ENCODE results near the gene FIGNL1. TPM values are rescaled to one million over a fixed set of nuclear protein-coding genes. Genes with fewer than 3 reads are reported as not detected.
"Not testable (repeated sequence)": the region's sequence is repeated elsewhere in the genome, so short reads cannot be mapped to it uniquely, and the experiment has no call there.

The FIGNL1 gene
- total RNA-seq, 1 experiment from 2014 or later = 6.4 TPM

DNA sequence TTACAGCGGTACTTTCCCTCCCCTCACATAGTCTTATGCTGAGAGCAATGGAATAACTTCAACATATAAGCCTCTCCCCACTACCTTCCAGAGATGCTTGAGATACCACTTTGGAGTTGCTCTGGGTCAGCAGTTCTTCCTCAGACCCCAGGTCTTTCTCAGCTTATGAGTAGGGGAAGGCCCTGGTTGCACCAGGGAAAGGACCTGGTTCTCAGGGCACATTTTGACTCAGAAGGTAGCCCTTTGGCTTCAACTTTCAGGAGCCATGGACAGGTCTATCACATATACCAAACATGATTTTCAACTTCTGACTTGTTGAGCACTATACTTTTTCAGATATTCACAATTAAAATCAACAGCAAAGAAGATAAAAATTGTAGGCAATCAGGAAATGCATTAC is 11.5 kb upstream of the FIGNL1 start (continued):
- TF ChIP-seq, protein P1, sequence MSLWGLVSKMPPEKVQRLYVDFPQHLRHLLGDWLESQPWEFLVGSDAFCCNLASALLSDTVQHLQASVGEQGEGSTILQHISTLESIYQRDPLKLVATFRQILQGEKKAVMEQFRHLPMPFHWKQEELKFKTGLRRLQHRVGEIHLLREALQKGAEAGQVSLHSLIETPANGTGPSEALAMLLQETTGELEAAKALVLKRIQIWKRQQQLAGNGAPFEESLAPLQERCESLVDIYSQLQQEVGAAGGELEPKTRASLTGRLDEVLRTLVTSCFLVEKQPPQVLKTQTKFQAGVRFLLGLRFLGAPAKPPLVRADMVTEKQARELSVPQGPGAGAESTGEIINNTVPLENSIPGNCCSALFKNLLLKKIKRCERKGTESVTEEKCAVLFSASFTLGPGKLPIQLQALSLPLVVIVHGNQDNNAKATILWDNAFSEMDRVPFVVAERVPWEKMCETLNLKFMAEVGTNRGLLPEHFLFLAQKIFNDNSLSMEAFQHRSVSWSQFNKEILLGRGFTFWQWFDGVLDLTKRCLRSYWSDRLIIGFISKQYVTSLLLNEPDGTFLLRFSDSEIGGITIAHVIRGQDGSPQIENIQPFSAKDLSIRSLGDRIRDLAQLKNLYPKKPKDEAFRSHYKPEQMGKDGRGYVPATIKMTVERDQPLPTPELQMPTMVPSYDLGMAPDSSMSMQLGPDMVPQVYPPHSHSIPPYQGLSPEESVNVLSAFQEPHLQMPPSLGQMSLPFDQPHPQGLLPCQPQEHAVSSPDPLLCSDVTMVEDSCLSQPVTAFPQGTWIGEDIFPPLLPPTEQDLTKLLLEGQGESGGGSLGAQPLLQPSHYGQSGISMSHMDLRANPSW (CRISPR knock-in tag; conservative IDR thresholded peaks at IDR 0.05; ENCODE audit: low read depth) = no peak
- TF ChIP-seq GRHL2 (CRISPR knock-in tag; IDR thresholded peaks at IDR 0.05; ENCODE audit: insufficient replicate concordance, severe bottlenecking) (no peak), NFATC4 (CRISPR knock-in tag; IDR thresholded peaks at IDR 0.05) (no peak)

DNA sequence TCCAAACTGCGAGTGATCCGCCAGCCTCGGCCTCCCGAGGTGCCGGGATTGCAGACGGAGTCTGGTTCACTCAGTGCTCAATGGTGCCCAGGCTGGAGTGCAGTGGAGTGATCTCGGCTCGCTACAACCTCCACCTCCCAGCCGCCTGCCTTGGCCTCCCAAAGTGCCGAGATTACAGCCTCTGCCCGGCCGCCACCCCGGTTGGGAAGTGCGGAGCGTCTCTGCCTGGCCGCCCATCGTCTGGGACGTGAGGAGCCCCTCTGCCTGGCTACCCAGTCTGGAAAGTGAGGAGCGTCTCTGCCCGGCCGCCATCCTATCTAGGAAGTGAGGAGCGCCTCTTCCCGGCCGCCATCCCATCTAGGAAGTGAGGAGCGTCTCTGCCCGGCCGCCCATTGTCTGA is 9.0 kb upstream of the FIGNL1 start:
- CTCF ChIA-PET; H3K27me3 Mint-ChIP-seq (ENCODE audit: low read depth); H3K27ac Mint-ChIP-seq; ATAC-seq; POLR2A ChIA-PET; H3K4me3 Mint-ChIP-seq; H3K4me1 Mint-ChIP-seq; DNase-seq (ENCODE audit: low spot score): not testable (repeated sequence)
- Mint-ChIP-seq H3K9me3 (peaks cover 20% of the 10 kb centered on the region), H3K36me3 (peaks cover 14% of the 10 kb centered on the region)

DNA sequence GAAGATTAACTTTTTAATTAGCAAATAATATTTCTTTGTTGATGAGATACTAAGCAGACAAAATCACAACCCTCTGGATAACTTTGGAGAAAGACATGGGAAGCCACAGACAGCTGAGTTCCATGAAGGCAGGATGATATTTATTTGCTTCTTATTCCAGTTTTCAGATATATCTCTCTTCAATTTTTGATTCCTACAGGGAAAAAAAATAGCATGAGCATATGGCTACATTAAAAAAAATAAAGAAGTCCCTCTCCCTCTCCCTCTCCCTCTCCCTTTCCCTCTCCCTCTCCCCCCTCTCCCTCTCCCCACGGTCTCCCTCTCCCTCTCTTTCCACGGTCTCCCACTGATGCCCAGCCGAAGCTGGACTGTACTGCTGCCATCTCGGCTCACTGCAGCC is 8.5 kb upstream of the FIGNL1 start:
- Mint-ChIP-seq H3K36me3 (peaks cover 14% of the 10 kb centered on the region), H3K9me3 (peaks cover 20% of the 10 kb centered on the region)
- H3K4me1 Mint-ChIP-seq; CTCF ChIA-PET; H3K27me3 Mint-ChIP-seq (ENCODE audit: low read depth); DNase-seq (ENCODE audit: low spot score); POLR2A ChIA-PET; ATAC-seq; H3K27ac Mint-ChIP-seq; H3K4me3 Mint-ChIP-seq: not testable (repeated sequence)

DNA sequence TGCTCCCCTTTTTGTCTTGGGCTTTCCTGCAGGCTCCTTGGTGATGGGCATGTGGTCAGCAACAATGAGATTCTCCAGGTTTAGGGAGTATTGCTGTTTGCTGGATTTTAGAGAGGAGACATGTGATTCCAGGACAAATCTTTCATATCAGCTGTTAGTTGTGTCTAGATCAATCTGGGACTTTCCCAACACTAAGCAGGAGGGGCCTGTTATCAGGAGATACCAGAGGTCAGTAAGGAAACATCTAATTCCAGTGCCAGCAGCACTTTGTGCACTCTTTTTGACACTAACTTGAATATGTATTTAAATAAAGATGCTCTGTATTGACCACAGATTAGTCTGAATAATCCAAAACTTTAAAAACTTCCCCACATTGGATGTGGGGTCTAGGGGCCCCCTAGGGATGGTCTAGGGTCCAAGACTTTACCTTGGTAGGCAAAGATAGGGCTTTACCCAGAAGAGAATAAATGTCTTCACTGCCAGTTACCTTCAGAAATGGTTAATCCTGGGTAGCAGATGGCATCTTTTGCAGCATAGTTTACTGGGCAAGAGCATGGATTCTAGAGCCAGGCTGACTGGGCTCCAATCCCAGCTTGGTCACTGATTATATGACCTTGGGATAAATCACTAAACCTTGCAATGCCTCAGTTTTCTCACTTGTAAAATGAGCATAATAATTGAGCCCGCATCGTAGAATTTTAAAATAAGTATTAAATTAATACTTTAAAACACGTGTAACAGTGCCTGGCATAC is 6.4 kb upstream of the FIGNL1 start:
- H3K4me3 Mint-ChIP-seq = no peak overlapping the region
- DNase-seq (ENCODE audit: low spot score) (no peak), ATAC-seq (no peak)
- peaks cover 5% of the 10 kb centered on the region for H3K27me3 Mint-ChIP-seq (ENCODE audit: low read depth)
- H3K4me1 Mint-ChIP-seq = 0 out of 2 replicates have a peak, but pooled peaks cover 3% of the 10 kb centered on the region
- peaks cover 14% of the 10 kb centered on the region for H3K36me3 Mint-ChIP-seq
- no peak overlapping the region for H3K27ac Mint-ChIP-seq
- H3K9me3 Mint-ChIP-seq = peaks cover 19% of the 10 kb centered on the region
- POLR2A ChIA-PET = no interaction called here
- CTCF ChIA-PET = no interaction called here
- TF ChIP-seq ZNF317 (CRISPR knock-in tag; IDR thresholded peaks at IDR 0.05; ENCODE audit: borderline replicate concordance, low read depth) (no peak), KAT7 (CRISPR knock-in tag; IDR thresholded peaks at IDR 0.05; ENCODE audit: borderline replicate concordance) (no peak), TCF7 (CRISPR knock-in tag; IDR thresholded peaks at IDR 0.05; ENCODE audit: low read depth) (no peak), FOXJ3 (CRISPR knock-in tag; IDR thresholded peaks at IDR 0.05; ENCODE audit: borderline replicate concordance) (no peak), TEAD1 (CRISPR knock-in tag; IDR thresholded peaks at IDR 0.05) (no peak), SMAD3 (CRISPR knock-in tag; IDR thresholded peaks at IDR 0.05; ENCODE audit: borderline replicate concordance) (no peak), JAZF1 (CRISPR knock-in tag; IDR thresholded peaks at IDR 0.05) (no peak), FOXK1 (CRISPR knock-in tag; IDR thresholded peaks at IDR 0.05) (no peak)
- TF ChIP-seq, protein P2, sequence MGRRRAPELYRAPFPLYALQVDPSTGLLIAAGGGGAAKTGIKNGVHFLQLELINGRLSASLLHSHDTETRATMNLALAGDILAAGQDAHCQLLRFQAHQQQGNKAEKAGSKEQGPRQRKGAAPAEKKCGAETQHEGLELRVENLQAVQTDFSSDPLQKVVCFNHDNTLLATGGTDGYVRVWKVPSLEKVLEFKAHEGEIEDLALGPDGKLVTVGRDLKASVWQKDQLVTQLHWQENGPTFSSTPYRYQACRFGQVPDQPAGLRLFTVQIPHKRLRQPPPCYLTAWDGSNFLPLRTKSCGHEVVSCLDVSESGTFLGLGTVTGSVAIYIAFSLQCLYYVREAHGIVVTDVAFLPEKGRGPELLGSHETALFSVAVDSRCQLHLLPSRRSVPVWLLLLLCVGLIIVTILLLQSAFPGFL (CRISPR knock-in tag; IDR thresholded peaks at IDR 0.05; ENCODE audit: borderline replicate concordance) = no peak
- TF ChIP-seq, protein P3, sequence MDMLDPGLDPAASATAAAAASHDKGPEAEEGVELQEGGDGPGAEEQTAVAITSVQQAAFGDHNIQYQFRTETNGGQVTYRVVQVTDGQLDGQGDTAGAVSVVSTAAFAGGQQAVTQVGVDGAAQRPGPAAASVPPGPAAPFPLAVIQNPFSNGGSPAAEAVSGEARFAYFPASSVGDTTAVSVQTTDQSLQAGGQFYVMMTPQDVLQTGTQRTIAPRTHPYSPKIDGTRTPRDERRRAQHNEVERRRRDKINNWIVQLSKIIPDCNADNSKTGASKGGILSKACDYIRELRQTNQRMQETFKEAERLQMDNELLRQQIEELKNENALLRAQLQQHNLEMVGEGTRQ (CRISPR knock-in tag; IDR thresholded peaks at IDR 0.05) = no peak
- TF ChIP-seq, protein P4, sequence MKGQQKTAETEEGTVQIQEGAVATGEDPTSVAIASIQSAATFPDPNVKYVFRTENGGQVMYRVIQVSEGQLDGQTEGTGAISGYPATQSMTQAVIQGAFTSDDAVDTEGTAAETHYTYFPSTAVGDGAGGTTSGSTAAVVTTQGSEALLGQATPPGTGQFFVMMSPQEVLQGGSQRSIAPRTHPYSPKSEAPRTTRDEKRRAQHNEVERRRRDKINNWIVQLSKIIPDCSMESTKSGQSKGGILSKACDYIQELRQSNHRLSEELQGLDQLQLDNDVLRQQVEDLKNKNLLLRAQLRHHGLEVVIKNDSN (CRISPR knock-in tag; IDR thresholded peaks at IDR 0.05) = no peak
- TF ChIP-seq, protein P5, sequence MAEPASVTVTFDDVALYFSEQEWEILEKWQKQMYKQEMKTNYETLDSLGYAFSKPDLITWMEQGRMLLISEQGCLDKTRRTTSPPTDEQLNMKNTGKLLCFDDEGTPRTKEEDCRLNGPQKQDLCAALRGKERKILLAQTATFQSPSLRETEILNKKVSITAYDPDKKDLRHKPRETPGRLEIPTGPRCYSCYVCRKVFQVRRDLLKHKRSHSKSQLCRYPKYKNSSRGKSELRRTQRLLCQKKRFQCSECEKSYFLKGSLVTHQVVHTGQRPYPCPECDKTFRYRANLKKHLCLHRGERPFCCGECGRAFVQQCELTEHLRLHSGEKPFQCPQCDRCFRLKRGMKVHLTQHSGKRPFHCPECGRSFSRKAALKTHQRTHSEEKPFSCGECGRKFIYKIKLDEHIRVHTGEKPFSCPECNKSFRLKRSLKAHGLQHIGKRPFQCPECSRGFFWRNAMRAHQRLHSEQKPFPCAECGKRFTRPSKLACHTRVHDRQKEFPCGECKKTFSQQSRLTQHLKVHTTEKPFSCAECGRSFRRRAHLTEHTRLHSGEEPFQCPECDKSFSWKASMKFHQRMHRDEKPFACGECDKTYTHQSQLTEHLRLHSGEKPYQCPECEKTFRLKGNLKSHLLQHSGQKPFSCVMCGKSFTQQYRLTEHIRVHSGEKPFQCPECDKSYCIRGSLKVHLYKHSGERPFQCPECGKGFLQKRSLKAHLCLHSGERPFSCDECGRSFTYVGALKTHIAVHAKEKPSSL (CRISPR knock-in tag; conservative IDR thresholded peaks at IDR 0.05) = no peak
- TF ChIP-seq, protein P6, sequence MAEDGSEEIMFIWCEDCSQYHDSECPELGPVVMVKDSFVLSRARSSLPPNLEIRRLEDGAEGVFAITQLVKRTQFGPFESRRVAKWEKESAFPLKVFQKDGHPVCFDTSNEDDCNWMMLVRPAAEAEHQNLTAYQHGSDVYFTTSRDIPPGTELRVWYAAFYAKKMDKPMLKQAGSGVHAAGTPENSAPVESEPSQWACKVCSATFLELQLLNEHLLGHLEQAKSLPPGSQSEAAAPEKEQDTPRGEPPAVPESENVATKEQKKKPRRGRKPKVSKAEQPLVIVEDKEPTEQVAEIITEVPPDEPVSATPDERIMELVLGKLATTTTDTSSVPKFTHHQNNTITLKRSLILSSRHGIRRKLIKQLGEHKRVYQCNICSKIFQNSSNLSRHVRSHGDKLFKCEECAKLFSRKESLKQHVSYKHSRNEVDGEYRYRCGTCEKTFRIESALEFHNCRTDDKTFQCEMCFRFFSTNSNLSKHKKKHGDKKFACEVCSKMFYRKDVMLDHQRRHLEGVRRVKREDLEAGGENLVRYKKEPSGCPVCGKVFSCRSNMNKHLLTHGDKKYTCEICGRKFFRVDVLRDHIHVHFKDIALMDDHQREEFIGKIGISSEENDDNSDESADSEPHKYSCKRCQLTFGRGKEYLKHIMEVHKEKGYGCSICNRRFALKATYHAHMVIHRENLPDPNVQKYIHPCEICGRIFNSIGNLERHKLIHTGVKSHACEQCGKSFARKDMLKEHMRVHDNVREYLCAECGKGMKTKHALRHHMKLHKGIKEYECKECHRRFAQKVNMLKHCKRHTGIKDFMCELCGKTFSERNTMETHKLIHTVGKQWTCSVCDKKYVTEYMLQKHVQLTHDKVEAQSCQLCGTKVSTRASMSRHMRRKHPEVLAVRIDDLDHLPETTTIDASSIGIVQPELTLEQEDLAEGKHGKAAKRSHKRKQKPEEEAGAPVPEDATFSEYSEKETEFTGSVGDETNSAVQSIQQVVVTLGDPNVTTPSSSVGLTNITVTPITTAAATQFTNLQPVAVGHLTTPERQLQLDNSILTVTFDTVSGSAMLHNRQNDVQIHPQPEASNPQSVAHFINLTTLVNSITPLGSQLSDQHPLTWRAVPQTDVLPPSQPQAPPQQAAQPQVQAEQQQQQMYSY (CRISPR knock-in tag; IDR thresholded peaks at IDR 0.05) = no peak

Measured in WTC11 (cell line).